Measurements from ENCODE around the gene ANAPC2.

The ANAPC2 gene

DNA sequence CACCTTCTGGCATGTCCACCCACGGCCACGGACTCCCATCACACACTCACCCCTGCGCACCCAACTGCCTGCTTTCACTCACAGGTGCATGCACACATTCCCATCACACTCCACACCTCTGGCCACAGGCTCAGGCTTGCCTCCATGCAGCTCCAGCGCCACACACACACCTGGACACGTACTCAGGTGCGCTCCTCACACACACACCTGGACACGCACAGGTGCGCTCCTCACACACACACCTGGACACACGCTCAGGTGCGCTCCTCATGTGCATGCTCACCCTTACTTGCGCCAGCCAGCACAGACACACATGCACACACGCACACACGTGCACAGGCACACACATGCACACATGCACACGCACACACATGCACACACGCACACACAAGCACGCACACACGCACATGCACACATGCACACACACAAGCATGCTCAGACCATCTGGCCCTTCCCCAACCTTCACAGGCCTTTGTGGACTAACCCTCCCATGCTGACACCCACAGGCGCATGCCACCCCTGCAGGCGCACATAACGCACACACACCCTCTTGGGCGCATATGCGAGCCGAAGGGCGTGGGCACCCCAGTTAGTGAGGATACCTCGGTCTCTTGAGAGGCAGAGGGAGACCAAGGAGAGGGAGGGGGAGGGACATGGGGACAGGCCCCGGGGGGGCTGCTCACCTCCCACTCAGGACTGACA lies 41.1 kb downstream of the ANAPC2 start:
- no peak overlapping the region for H3K4me2 ChIP-seq (ENCODE audit: insufficient read depth, low read length)
- no peak overlapping the region for H2AFZ ChIP-seq (ENCODE audit: low read depth, low read length)
- DNase-seq, result no peak
- H3K9ac ChIP-seq (ENCODE audit: low read depth, low read length), result no peak overlapping the region
- no peak overlapping the region for H3K27ac ChIP-seq (ENCODE audit: low read length)
- ATAC-seq (ENCODE audit: insufficient read depth, low read depth), result no peak
- H3K4me1 ChIP-seq (ENCODE audit: insufficient read depth, low read length), result no peaks in the 10 kb centered on the region
- peaks cover 1% of the 10 kb centered on the region; the same call in 1 of the 2 replicates for H4K20me1 ChIP-seq (ENCODE audit: insufficient read depth, low read length)
- H3K79me2 ChIP-seq (ENCODE audit: insufficient read depth, low read length), result no peaks in the 10 kb centered on the region
- TF ChIP-seq EZH2 (IDR thresholded peaks at IDR 0.05; ENCODE audit: borderline replicate concordance, low read depth, low read length, severe bottlenecking), result no peak
- TF ChIP-seq, protein P1, sequence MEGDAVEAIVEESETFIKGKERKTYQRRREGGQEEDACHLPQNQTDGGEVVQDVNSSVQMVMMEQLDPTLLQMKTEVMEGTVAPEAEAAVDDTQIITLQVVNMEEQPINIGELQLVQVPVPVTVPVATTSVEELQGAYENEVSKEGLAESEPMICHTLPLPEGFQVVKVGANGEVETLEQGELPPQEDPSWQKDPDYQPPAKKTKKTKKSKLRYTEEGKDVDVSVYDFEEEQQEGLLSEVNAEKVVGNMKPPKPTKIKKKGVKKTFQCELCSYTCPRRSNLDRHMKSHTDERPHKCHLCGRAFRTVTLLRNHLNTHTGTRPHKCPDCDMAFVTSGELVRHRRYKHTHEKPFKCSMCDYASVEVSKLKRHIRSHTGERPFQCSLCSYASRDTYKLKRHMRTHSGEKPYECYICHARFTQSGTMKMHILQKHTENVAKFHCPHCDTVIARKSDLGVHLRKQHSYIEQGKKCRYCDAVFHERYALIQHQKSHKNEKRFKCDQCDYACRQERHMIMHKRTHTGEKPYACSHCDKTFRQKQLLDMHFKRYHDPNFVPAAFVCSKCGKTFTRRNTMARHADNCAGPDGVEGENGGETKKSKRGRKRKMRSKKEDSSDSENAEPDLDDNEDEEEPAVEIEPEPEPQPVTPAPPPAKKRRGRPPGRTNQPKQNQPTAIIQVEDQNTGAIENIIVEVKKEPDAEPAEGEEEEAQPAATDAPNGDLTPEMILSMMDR (IDR thresholded peaks at IDR 0.05; ENCODE audit: borderline replicate concordance, extremely low read depth, low read length, poor library complexity, severe bottlenecking), result no peak
- no peaks in the 10 kb centered on the region for H3K36me3 ChIP-seq (ENCODE audit: insufficient read depth, low read length)
- H3K9me3 ChIP-seq (ENCODE audit: insufficient read depth, low read length, severe bottlenecking), result no peaks in the 10 kb centered on the region
- no peak overlapping the region for H3K4me3 ChIP-seq (ENCODE audit: low read depth in 1 of 2, low read length in 2 of 2)
- H3K27me3 ChIP-seq (ENCODE audit: insufficient read depth, low read length, poor library complexity), result no peaks in the 10 kb centered on the region

DNA sequence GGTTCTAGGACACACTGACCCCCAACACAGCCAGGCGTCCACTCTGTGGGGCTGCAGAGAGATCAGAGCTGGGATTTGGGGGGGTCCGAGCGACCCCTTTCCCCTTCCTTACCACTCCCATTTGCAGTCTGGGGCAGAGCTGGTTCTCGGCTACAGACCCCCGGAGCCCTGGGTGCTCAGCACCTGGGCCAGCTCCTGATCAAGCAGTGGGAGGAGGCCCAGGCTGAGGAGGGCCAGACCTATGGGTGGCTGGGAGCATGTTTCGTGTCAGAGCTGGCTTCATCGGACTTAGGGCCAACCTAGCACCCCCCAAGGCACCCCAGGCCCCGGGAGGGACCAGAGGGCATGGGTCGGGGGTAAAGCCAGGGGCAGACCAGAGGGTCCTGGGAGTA lies 41.8 kb downstream of the ANAPC2 start:
- Histone ChIP-seq H2AFZ (ENCODE audit: low read depth, low read length) (no peak overlapping the region), H3K79me2 (ENCODE audit: insufficient read depth, low read length) (no peaks in the 10 kb centered on the region), H3K27ac (ENCODE audit: low read length) (no peak overlapping the region), H3K9me3 (ENCODE audit: insufficient read depth, low read length, severe bottlenecking) (no peaks in the 10 kb centered on the region), H3K4me3 (ENCODE audit: low read depth in 1 of 2, low read length in 2 of 2) (no peak overlapping the region), H3K9ac (ENCODE audit: low read depth, low read length) (no peak overlapping the region), H3K27me3 (ENCODE audit: insufficient read depth, low read length, poor library complexity) (no peaks in the 10 kb centered on the region), H4K20me1 (ENCODE audit: insufficient read depth, low read length) (peaks cover 8% of the 10 kb centered on the region; the same call in 1 of the 2 replicates), H3K4me2 (ENCODE audit: insufficient read depth, low read length) (no peak overlapping the region), H3K4me1 (ENCODE audit: insufficient read depth, low read length) (peaks cover 2% of the 10 kb centered on the region; the same call in 1 of the 2 replicates), H3K36me3 (ENCODE audit: insufficient read depth, low read length) (no peaks in the 10 kb centered on the region)
- DNase-seq (no peak), ATAC-seq (ENCODE audit: insufficient read depth, low read depth) (peak; percentile 65; the same call in 2 of the 3 replicates)
- TF ChIP-seq, protein P1 (IDR thresholded peaks at IDR 0.05; ENCODE audit: borderline replicate concordance, extremely low read depth, low read length, poor library complexity, severe bottlenecking), result no peak
- no peak for TF ChIP-seq EZH2 (IDR thresholded peaks at IDR 0.05; ENCODE audit: borderline replicate concordance, low read depth, low read length, severe bottlenecking)

DNA sequence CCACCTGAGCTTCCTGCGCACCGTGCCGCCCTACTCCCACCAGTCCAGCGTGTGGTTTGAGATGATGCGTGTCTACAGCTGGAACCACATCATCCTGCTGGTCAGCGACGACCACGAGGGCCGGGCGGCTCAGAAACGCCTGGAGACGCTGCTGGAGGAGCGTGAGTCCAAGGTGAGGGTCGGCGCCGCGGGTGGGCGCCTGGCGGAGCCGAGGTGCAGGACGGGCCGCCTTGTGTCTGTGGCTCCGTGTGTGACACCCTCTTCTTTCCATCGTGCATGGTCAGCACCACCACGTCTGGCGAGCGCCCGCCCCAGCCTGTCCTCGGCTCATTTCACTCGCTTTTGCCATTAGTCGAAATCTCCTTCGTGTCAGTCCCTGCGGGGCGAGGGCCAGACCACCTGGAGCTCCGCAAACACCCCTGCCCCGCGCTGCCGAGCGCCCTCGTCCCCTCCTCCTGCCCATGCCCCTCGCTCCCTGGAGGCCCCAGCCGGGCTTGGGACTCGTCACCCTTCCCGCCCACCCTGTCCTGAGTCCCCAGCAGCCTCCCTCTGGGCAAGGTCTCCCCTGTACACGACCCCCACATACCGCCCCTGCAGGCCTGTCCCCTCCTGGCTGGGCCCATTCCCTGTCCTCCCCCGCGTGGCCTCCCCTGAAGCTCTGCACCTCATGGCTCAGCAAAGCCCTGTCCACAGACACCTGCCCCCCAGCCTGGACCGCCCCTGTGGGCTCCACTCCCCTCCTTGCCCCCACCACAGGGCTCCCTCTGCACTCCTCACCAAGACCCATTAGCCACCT lies 42.4 kb downstream of the ANAPC2 start:
- Histone ChIP-seq H3K4me2 (ENCODE audit: insufficient read depth, low read length) (no peak overlapping the region), H3K79me2 (ENCODE audit: insufficient read depth, low read length) (no peaks in the 10 kb centered on the region), H4K20me1 (ENCODE audit: insufficient read depth, low read length) (peaks cover 12% of the 10 kb centered on the region; the same call in 1 of the 2 replicates), H3K36me3 (ENCODE audit: insufficient read depth, low read length) (no peaks in the 10 kb centered on the region), H3K4me3 (ENCODE audit: low read depth in 1 of 2, low read length in 2 of 2) (no peak overlapping the region), H3K4me1 (ENCODE audit: insufficient read depth, low read length) (peaks cover 8% of the 10 kb centered on the region), H3K9me3 (ENCODE audit: insufficient read depth, low read length, severe bottlenecking) (no peaks in the 10 kb centered on the region), H2AFZ (ENCODE audit: low read depth, low read length) (no peak overlapping the region), H3K9ac (ENCODE audit: low read depth, low read length) (no peak overlapping the region), H3K27me3 (ENCODE audit: insufficient read depth, low read length, poor library complexity) (no peaks in the 10 kb centered on the region), H3K27ac (ENCODE audit: low read length) (no peak overlapping the region)
- TF ChIP-seq EZH2 (IDR thresholded peaks at IDR 0.05; ENCODE audit: borderline replicate concordance, low read depth, low read length, severe bottlenecking), result no peak
- TF ChIP-seq, protein P1 (IDR thresholded peaks at IDR 0.05; ENCODE audit: borderline replicate concordance, extremely low read depth, low read length, poor library complexity, severe bottlenecking), result no peak
- DNase-seq (no peak), ATAC-seq (ENCODE audit: insufficient read depth, low read depth) (0 out of 3 replicates have a peak, but pooled peaks have one; percentile 9)

Data from DND-41 (cell line).